SK-N-SH (cell line): Measurements from ENCODE around the gene MN1. TPM values are rescaled to one million over a fixed set of nuclear protein-coding genes. Genes with fewer than 3 reads are reported as not detected.

Source experiments
- CTCF ChIA-PET: fragments of 300-600, 350-600 bp; formaldehyde crosslinking; extraction: SDS; loops from one replicate; lab custom pipeline; 2021; lab: Yijun Ruan, JAX
- POLR2A ChIA-PET: fragments of 350-600 bp; sonication (Branson Sonifier 250); formaldehyde crosslinking; extraction: SDS; loops from one replicate; lab custom pipeline; 2020; ENCODE audit warnings: antibody characterized with exemption, inconsistent platforms; lab: Yijun Ruan, JAX
- DNase-seq: peaks from one replicate; pipeline ENCODE4 v3.0.0; 2012
- H2AFZ ChIP-seq: fragments of 200-600 bp; sonication (generic); 2 replicates; pipeline ENCODE4 v1.8.1; 2016; ENCODE audit warnings: antibody characterized with exemption, mild to moderate bottlenecking, low read depth
- H3F3A ChIP-seq: fragments of 200-600 bp; sonication (generic); replicated peaks from 2 replicates; pipeline ENCODE3; 2016; ENCODE audit warnings: antibody characterized with exemption, mild to moderate bottlenecking; ENCODE audit not compliant: insufficient read depth
- H3K27ac ChIP-seq, 2 experiments: fragments of 200-500 bp in 1 of 2; fragments of 200-600 bp in 1 of 2; sonication (Bioruptor generic) in 1 of 2; sonication (generic), shearing (Covaris generic) in 1 of 2; 2 replicates each; pipeline versions ENCODE4 v1.5.1 to v1.6.1; 2014 to 2016; ENCODE audit warnings: low read depth in 2 of 2, inconsistent platforms in 1 of 2, low read length in 1 of 2, mild to moderate bottlenecking in 1 of 2, mixed read lengths in 1 of 2
- H3K27me3 ChIP-seq: fragments of 200-600 bp; sonication (generic), shearing (Covaris generic); 2 replicates; pipeline ENCODE4 v1.6.1; 2016; ENCODE audit warnings: mixed run types; ENCODE audit not compliant: insufficient read depth
- H3K36me3 ChIP-seq, 2 experiments: fragments of 200-500 bp in 1 of 2; fragments of 200-600 bp in 1 of 2; sonication (Bioruptor generic) in 1 of 2; sonication (generic) in 1 of 2; replicated peaks in 1 of 2; 2 replicates each; pipeline versions ENCODE3 to v1.5.1; 2014 to 2016; ENCODE audit warnings: low read length in 1 of 2, mild to moderate bottlenecking in 1 of 2; ENCODE audit not compliant: insufficient read depth in 2 of 2, control insufficient read depth in 1 of 2
- H3K4me1 ChIP-seq, 2 experiments: fragments of 200-500 bp in 1 of 2; fragments of 200-600 bp in 1 of 2; sonication (Bioruptor generic) in 1 of 2; sonication (generic), shearing (Covaris generic) in 1 of 2; 2 replicates each; pipeline versions ENCODE4 v1.5.1 to v1.6.1; 2014 to 2016; ENCODE audit warnings: low read depth in 1 of 2, low read length in 1 of 2, mixed run types in 1 of 2; ENCODE audit not compliant: insufficient read depth in 2 of 2, control insufficient read depth in 1 of 2
- H3K4me2 ChIP-seq: fragments of 200-600 bp; sonication (generic), shearing (Covaris generic); 2 replicates; pipeline ENCODE4 v1.6.1; 2017; ENCODE audit warnings: mixed run types
- H3K4me3 ChIP-seq, 2 experiments: fragments of 200-500 bp in 1 of 2; fragments of 200-600 bp in 1 of 2; sonication (Bioruptor generic) in 1 of 2; sonication (generic), shearing (Covaris generic) in 1 of 2; 2 replicates each; pipeline versions ENCODE4 v1.5.1 to v1.8.1; 2014 to 2016; ENCODE audit warnings: low read depth in 2 of 2, inconsistent platforms in 1 of 2, low read length in 1 of 2, mild to moderate bottlenecking in 1 of 2, mixed read lengths in 1 of 2, moderate library complexity in 1 of 2
- H3K79me2 ChIP-seq: fragments of 200-600 bp; sonication (generic); 2 replicates; pipeline ENCODE4 v1.8.1; 2017; ENCODE audit warnings: mild to moderate bottlenecking; ENCODE audit not compliant: insufficient read depth
- H3K9ac ChIP-seq: fragments of 200-600 bp; sonication (generic); 2 replicates; pipeline ENCODE4 v1.6.1; 2017; ENCODE audit warnings: mixed run types
- H3K9me2 ChIP-seq: fragments of 200-600 bp; sonication (generic); 2 replicates; pipeline ENCODE4 v1.6.1; 2017; ENCODE audit warnings: mixed run types
- H3K9me3 ChIP-seq: fragments of 200-600 bp; sonication (generic); 2 replicates; pipeline ENCODE4 v1.6.1; 2017; ENCODE audit warnings: mixed run types, mild to moderate bottlenecking, moderate library complexity
- H4K20me1 ChIP-seq: fragments of 200-600 bp; sonication (generic); 2 replicates; pipeline ENCODE4 v1.6.1; 2017; ENCODE audit warnings: mild to moderate bottlenecking, mixed run types; ENCODE audit not compliant: insufficient read depth
- CTCF ChIP-seq: fragments of 200-600 bp; sonication (generic); IDR thresholded peaks from 2 replicates; pipeline ENCODE4 v1.6.1; 2017; ENCODE audit warnings: antibody characterized with exemption, mild to moderate bottlenecking, moderate library complexity
- ELF1 ChIP-seq: IDR thresholded peaks from 2 replicates; pipeline ENCODE4 v1.4.0; 2012
- FOXJ3 ChIP-seq: sonication (generic); formaldehyde crosslinking; IDR thresholded peaks from 2 replicates; pipeline ENCODE4 v1.5.1; 2020; ENCODE audit warnings: mild to moderate bottlenecking, missing genetic modification reagents
- GATA2 ChIP-seq: sonication (generic); formaldehyde crosslinking; IDR thresholded peaks from 2 replicates; pipeline ENCODE4 v1.5.0; 2020; ENCODE audit warnings: mild to moderate bottlenecking, missing genetic modification reagents
- IRF3 ChIP-seq: fragments of 150-350 bp; IDR thresholded peaks from 2 replicates; pipeline ENCODE4 v1.6.1; 2016; ENCODE audit warnings: mild to moderate bottlenecking, low read depth, low read length
- MEF2A ChIP-seq: IDR thresholded peaks from 2 replicates; pipeline ENCODE4 v1.4.0; 2012; ENCODE audit warnings: low read depth, borderline replicate concordance
- NRF1 ChIP-seq: IDR thresholded peaks from 2 replicates; pipeline ENCODE4 v1.6.1; 2012; ENCODE audit warnings: low read depth, mild to moderate bottlenecking, low read length
- PBX3 ChIP-seq: IDR thresholded peaks from 2 replicates; pipeline ENCODE4; 2012
- POLR2AphosphoS5 ChIP-seq: IDR thresholded peaks from 2 replicates; pipeline ENCODE4 v1.6.1; 2012; ENCODE audit warnings: low read depth, low read length
- RXRA ChIP-seq: IDR thresholded peaks from 2 replicates; pipeline ENCODE4 v1.4.0; 2012; ENCODE audit warnings: low read depth, mild to moderate bottlenecking, borderline replicate concordance
- SMC3 ChIP-seq: IDR thresholded peaks from 2 replicates; pipeline ENCODE4 v1.6.1; 2012; ENCODE audit warnings: low read depth, low read length, improper control_type of control experiment
- TAF1 ChIP-seq: IDR thresholded peaks from 2 replicates; pipeline ENCODE4 v1.6.1; 2012; ENCODE audit warnings: low read depth, mild to moderate bottlenecking, low read length, moderate library complexity, borderline replicate concordance
- TCF12 ChIP-seq: IDR thresholded peaks from 2 replicates; pipeline ENCODE4 v1.4.0; 2012
- WGBS: methylation state at CpG from one replicate; pipeline ENCODE4 v1.1.6; 2017; ENCODE audit warnings: low lambda C conversion rate; 5-methylcytosine and 5-hydroxymethylcytosine counted together
- polyA plus RNA-seq, 3 experiments: library from polyadenylated mRNA; depleted of rRNA; stranded (reverse); fragments of >200 nt; gene quantifications; 2 replicates each; pipeline ENCODE4 v1.2.3, GENCODE V29; 2012

Gene MN1
- polyA plus RNA-seq, 1 of the 3 experiments (the other 2 are of a cell fraction), result 0.20 TPM

GRCh38 chr22:27794226-27794625 is 7.3 kb downstream of the MN1 start:
- no peak for TF ChIP-seq POLR2AphosphoS5
- TF ChIP-seq ELF1, result no peak
- TF ChIP-seq PBX3, result no peak
- TF ChIP-seq FOXJ3 (CRISPR knock-in tag), result no peak
- no peak for TF ChIP-seq IRF3
- TF ChIP-seq CTCF, result no peak
- WGBS, result 98% methylated on average over 5 of the region's 5 CpGs
- Histone ChIP-seq H3K9me3 (no peaks in the 10 kb centered on the region), H3K4me1 (peaks cover 0 to 2% of the 10 kb centered on the region in 2 experiments; a peak in 1 of 4 replicates), H2AFZ (no peak overlapping the region), H3K27me3 (no peaks in the 10 kb centered on the region), H3K36me3 (no peaks in the 10 kb centered on the region), H3F3A (no peaks in the 10 kb centered on the region), H3K9me2 (no peaks in the 10 kb centered on the region), H3K79me2 (no peaks in the 10 kb centered on the region), H3K4me3 (no peak overlapping the region), H3K9ac (no peak overlapping the region), H3K27ac (no peak overlapping the region), H3K4me2 (no peak overlapping the region), H4K20me1 (no peaks in the 10 kb centered on the region)
- no peak for DNase-seq
- POLR2A ChIA-PET, result no interaction called here
- CTCF ChIA-PET, result no interaction called here

GRCh38 chr22:27793576-27793975 is 8.0 kb downstream of the MN1 start:
- no peak overlapping the region for H3K27ac ChIP-seq
- peaks cover 0 to 2% of the 10 kb centered on the region in 2 experiments; a peak in 1 of 4 replicates for H3K4me1 ChIP-seq
- no peaks in the 10 kb centered on the region for H3K9me2 ChIP-seq
- H3K79me2 ChIP-seq, result no peaks in the 10 kb centered on the region
- no peak for DNase-seq
- no peak for TF ChIP-seq RXRA
- no peak for TF ChIP-seq SMC3
- TF ChIP-seq NRF1, result no peak
- TF ChIP-seq MEF2A, result no peak
- no peak for TF ChIP-seq TCF12
- TF ChIP-seq GATA2, result no peak
- TF ChIP-seq TAF1, result no peak
- TF ChIP-seq, all 33 proteins: peak for 0
- Histone ChIP-seq H3K4me2 (no peak overlapping the region), H4K20me1 (no peaks in the 10 kb centered on the region), H3K9ac (no peak overlapping the region), H3K27me3 (no peaks in the 10 kb centered on the region), H3K36me3 (no peaks in the 10 kb centered on the region), H3K4me3 (no peak overlapping the region), H2AFZ (no peak overlapping the region), H3K9me3 (no peaks in the 10 kb centered on the region), H3F3A (no peaks in the 10 kb centered on the region)
- ChIA-PET POLR2A (no interaction called here), CTCF (no interaction called here)
- 86% methylated on average over 12 of the region's 12 CpGs for WGBS
